K562 (cell line): ENCODE results near the gene G6PC3. TPM values are rescaled to one million over a fixed set of nuclear protein-coding genes. Genes with fewer than 3 reads are reported as not detected.

ENCODE experiments used
- CCAR2 ChIP-seq: fragments of 200-400 bp; formaldehyde crosslinking; IDR thresholded peaks from 2 replicates; pipeline ENCODE4 v1.6.1; 2017; ENCODE audit warnings: mild to moderate bottlenecking, low read depth, low read length
- DIDO1 ChIP-seq: fragments of 450-650 bp; IDR thresholded peaks from 2 replicates; pipeline ENCODE4 v1.6.1; 2016; ENCODE audit warnings: low read depth, missing biosample characterization, missing genetic modification characterization
- ETS2 ChIP-seq: IDR thresholded peaks from 2 replicates; pipeline ENCODE4 v1.6.1; 2016; ENCODE audit warnings: borderline replicate concordance, missing genetic modification characterization, mild to moderate bottlenecking, moderate library complexity, missing compliant biosample characterization; ENCODE audit not compliant: poor library complexity, severe bottlenecking
- GTF2A2 ChIP-seq: IDR thresholded peaks from 2 replicates; pipeline ENCODE4 v1.6.1; 2016; ENCODE audit warnings: mild to moderate bottlenecking, missing genetic modification characterization, missing compliant biosample characterization
- HCFC1 ChIP-seq: IDR thresholded peaks from 2 replicates; pipeline ENCODE4 v1.6.1; 2012; ENCODE audit warnings: low read depth, low read length, improper control_type of control experiment
- MGA ChIP-seq: fragments of 450-650 bp; IDR thresholded peaks from 2 replicates; pipeline ENCODE4 v1.6.1; 2016; ENCODE audit warnings: mild to moderate bottlenecking, moderate library complexity
- MNT ChIP-seq, 2 experiments: fragments of 450-650 bp; conservative IDR thresholded peaks; 2 replicates each; pipeline ENCODE4 v1.6.1; 2017; ENCODE audit warnings: mild to moderate bottlenecking in 2 of 2, moderate library complexity in 2 of 2
- NKRF ChIP-seq: fragments of 450-650 bp; IDR thresholded peaks from 2 replicates; pipeline ENCODE4 v1.6.1; 2016; ENCODE audit warnings: borderline replicate concordance
- RUNX1 ChIP-seq: sonication (generic); IDR thresholded peaks from 2 replicates; pipeline ENCODE4 v1.6.1; 2016; ENCODE audit warnings: antibody characterized with exemption, low read depth
- YBX1 ChIP-seq: fragments of 450-650 bp; IDR thresholded peaks from 2 replicates; pipeline ENCODE4 v1.7.1; 2016; ENCODE audit warnings: mild to moderate bottlenecking
- ZNF3 ChIP-seq: fragments of 250-450 bp; sonication (Bioruptor Pico); IDR thresholded peaks from 2 replicates; pipeline ENCODE4 v1.5.0; 2021; ENCODE audit warnings: mild to moderate bottlenecking, moderate library complexity
- ZNF324 ChIP-seq: fragments of 250-450 bp; sonication (Bioruptor Pico); IDR thresholded peaks from 2 replicates; pipeline ENCODE4 v1.4.0; 2020; ENCODE audit warnings: mild to moderate bottlenecking
- ZZZ3 ChIP-seq: fragments of 450-650 bp; IDR thresholded peaks from 2 replicates; pipeline ENCODE4 v1.6.1; 2016; ENCODE audit warnings: antibody characterized with exemption, mild to moderate bottlenecking, moderate library complexity
- polyA plus RNA-seq, 8 experiments: library from polyadenylated mRNA; depleted of rRNA in 4 of 8; stranded (reverse) in 5 of 8; unstranded in 3 of 8; fragments of >200 nt; fragmentation: Nextera tagmentation in 2 of 8; fragmentation: Illumina TruSeq in 1 of 8; extraction: Ambion mirVana in 2 of 8; extraction: Trizol in 1 of 8; gene quantifications; 2 replicates each; pipeline versions ENCODE4 v1.2.1 to v1.2.3, GENCODE V29; 2011 to 2014; ENCODE audit warnings: inconsistent platforms in 1 of 8, missing spikeins in 1 of 8
- total RNA-seq, 7 experiments: library from RNA; depleted of rRNA in 6 of 7; stranded (reverse); fragments of >200 nt in 6 of 7; fragmentation: Illumina TruSeq in 2 of 7; extraction: Trizol in 2 of 7; gene quantifications; 2 replicates each; pipeline versions ENCODE4 v1.2.1 to v1.2.3, GENCODE V29; 2011 to 2021; ENCODE audit warnings: low replicate concordance in 1 of 7

Gene G6PC3
- total and polyA plus RNA-seq, 9 of the 15 experiments (the other 6 are each of a cell fraction or from before 2014, with no cell fraction given): 10.4 to 57.8 (median 31.1) TPM

DNA sequence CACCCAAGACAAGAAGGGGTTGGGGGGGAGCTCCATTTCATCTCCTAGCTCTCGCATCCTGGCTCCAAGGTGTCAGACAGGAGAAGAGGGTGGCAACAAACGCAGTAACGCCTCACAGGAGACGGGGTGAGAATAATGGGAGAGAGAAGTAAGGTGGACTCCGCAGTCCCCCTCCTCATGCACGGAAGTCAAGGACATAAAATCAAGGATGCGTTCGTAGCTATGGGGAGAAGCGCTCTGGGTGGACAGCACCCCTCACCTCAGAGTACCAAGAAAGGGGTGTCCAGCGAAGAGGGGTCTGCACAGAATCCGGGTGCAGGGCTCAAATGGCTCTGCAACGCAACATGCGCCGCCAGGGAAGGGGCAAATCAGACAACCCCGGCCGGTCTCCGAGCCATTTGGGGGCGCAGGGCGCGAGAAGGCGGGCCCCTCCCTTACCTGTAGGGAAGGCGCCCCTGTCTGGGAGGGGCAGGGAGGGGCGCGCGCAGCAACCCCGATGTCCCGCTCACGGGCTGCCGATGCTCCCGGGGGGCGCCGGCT lies 52.4 kb downstream of the G6PC3 start (continued):
- TF ChIP-seq MGA (no peak), ZNF324 (CRISPR knock-in tag) (no peak), NKRF (no peak), ZNF3 (CRISPR knock-in tag) (no peak), RUNX1 (no peak), YBX1 (no peak), ETS2 (tag) (no peak), CCAR2 (no peak), MNT (conservative IDR thresholded peaks at IDR 0.05) (no peak), DIDO1 (tag) (no peak), GTF2A2 (no peak), ZZZ3 (no peak), HCFC1 (no peak)
